Measurements from ENCODE around the gene KCNMA1.
"Not testable (repeated sequence)": the region's sequence is repeated elsewhere in the genome, so short reads cannot be mapped to it uniquely, and the experiment has no call there.

The KCNMA1 gene

GRCh38 chr10:77531441-77532001 is 106.1 kb downstream of the KCNMA1 start:
- DNase-seq (ENCODE audit: low read depth) = no peak

GRCh38 chr10:77530011-77530410 is 107.6 kb downstream of the KCNMA1 start:
- DNase-seq (ENCODE audit: low read depth) = no peak

DNA sequence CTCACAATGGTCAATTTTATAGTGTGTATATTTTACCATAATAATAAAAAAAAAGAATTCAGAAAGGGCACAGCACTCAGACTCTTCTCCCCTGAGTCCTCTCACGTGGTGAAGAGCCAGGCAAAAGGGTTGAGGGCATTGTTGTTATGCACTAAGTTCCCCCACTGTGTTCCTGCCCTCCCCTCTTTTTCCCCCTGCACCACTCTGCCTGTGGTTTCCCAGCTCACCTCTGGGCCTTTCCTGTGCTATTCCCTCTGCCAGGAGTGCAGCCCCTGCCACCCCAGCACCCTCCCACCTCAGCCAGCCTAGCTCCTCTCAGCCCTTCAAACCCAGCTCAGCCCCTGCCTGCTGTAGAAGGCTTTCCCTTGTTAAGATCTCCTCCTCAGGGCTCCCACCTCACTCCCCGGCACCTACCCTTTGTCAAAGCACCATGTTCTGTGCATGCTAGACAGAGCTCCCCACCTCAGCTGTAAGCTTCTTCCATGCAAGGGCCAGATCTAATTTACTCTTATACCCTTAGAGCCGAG is 108.5 kb downstream of the KCNMA1 start:
- no peak for DNase-seq (ENCODE audit: low read depth)

DNA sequence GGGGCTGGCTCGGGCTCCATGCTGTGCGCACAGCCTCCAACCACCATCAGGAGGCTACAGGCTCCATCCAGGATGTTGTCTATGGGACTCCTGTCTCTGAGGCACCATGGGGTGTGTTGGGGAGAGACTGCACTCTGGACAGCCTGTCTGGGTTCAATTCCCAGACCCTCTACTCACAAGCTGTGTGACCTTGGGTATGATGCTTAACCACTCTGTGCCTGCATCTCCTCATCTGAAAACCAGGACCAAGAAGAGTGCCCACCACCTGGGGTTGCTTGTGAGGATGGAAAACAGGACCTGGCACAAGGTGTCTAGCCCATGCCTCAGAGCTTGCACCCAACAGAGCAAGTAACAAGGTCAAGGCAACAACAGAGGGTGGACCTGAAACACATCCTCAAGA is 109.8 kb downstream of the KCNMA1 start:
- no peak for DNase-seq (ENCODE audit: low read depth)

DNA sequence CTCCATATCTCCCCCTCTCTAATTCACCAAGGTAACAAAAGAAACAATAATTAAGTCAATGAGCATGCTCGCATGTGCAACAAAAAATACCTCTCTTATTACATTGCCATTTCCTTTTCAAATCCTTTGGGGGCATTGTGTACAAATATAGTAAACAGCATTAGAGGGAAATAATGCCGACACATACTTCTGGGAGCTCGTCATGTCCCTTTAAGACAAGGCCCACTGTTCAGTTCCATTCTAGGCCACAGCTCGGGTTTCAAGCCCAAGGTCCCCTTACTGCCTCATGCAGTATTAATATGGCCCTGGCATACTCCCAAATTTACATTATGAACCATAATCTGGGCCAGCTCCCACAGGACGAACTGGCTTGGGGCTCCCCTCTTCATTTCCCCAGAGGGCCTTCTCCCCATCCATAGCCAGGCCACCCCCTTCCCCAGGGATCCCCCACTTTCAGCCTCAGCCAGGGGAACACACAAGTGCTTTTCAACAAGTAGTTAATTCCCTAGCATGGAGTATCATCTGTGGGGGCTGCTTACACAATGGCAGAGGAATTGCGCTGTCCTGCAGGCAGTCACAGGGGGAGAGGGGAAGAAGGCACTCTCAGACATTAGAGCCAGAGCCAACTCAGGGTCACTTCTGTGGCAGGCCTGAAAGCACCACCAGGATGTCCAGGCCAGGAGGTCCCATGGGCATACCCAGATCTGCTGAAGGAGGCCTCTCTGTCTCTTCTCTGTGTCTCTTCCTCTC is 110.6 kb downstream of the KCNMA1 start:
- DNase-seq (ENCODE audit: low read depth) = no peak

DNA sequence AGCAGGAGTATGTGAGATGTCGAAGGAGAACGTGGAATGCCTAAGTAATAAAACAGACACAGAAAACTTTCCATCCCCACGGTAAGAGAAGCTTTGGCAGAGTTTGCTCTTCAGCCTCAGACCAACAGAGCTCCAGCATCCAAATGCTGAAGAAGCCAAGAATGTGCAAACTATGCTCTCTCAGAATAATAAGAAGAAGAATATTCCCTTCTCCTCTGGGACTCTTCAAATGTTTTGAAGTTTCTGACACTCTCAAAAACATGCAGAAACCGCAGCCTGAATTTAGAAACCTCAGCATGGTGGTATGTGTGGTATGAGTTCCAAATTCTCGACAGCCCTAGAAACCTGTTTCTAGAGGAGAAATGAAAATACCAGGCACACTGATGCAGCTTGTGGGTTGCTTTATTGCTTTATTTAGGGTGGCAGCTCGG is 113.3 kb downstream of the KCNMA1 start:
- no peak for DNase-seq (ENCODE audit: low read depth)

DNA sequence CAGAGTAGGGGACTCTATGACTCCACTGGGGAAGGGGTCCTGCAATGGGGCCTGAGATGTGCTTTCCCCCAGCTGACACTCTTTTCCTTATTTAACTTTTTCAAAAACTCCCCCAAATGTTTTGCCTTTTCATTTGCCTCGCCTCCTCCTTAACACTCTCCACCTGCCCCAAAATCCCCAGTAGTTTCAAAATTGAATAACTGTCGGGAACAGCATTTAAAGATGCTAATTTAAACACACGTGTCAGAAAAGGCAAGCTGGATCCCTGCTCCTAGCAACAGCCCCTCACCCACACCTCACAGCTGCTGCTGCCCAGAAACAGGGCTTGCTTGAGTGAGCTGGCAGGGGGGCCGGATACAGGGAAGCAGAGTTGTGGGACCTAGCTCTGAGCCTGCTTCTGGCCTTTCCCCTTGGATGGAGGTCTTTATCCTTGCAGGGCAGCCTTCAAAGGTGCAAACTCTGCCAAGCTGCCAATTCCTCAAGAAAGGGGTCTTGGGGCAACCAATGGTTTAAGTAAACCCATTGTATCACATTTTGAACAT is 115.3 kb downstream of the KCNMA1 start:
- DNase-seq (ENCODE audit: low read depth) = no peak

- no peak for DNase-seq (ENCODE audit: low read depth)
Measured at GRCh38 chr10:77520995-77521394, 116.6 kb downstream of the KCNMA1 start.

- no peak for DNase-seq (ENCODE audit: low read depth)
Measured at GRCh38 chr10:77520290-77520689, 117.3 kb downstream of the KCNMA1 start.

DNA sequence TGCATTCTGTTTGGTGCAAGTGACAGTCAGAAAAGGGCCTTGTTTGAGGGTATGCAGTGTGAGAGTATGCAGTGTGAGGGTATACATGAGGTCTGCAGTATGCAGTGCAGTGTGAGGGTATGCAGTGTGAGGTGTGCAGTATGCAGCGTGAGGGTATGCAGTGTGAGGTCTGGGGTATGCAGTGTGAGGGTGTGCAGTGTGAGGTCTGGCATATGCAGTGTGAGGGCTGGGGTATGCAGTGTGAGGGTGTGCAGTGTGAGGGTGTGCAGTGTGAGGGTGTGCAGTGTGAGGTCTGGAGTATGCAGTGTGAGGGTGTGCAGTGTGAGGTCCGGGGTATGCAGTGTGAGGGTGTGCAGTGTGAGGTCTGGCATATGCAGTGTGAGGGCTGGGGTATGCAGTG is 117.8 kb downstream of the KCNMA1 start:
- not testable (repeated sequence) for DNase-seq (ENCODE audit: low read depth)

GRCh38 chr10:77518910-77519274 is 118.7 kb downstream of the KCNMA1 start:
- DNase-seq (ENCODE audit: low read depth) = no peak

GRCh38 chr10:77518241-77518909 is 119.2 kb downstream of the KCNMA1 start:
- no peak for DNase-seq (ENCODE audit: low read depth)

DNA sequence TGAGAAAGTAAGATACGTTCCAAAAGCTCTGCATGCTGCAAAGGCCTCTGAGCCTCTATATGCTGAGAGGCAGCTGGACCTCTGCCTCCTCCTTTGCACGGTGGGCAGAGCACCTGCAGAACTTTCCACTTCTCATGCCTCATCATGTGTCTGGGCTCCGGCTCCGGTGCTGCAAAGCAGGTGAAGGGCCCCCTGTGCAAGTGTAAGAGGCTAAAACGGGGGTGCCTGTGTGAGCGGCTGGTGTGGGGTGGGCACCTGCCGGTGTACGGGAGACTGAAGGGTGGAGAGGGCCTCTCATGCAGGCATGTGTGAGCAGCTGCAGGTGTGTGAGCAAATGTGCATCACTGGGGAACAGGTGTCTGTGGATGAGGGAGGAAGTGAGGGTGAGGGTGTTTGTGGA is 121.0 kb downstream of the KCNMA1 start:
- no peak for DNase-seq (ENCODE audit: low read depth)

- DNase-seq (ENCODE audit: low read depth) = no peak
Measured at GRCh38 chr10:77514870-77515269, 122.7 kb downstream of the KCNMA1 start.

GRCh38 chr10:77513781-77514331 is 123.8 kb downstream of the KCNMA1 start:
- DNase-seq (ENCODE audit: low read depth) = no peak

GRCh38 chr10:77513220-77513619 is 124.4 kb downstream of the KCNMA1 start:
- no peak for DNase-seq (ENCODE audit: low read depth)

DNA sequence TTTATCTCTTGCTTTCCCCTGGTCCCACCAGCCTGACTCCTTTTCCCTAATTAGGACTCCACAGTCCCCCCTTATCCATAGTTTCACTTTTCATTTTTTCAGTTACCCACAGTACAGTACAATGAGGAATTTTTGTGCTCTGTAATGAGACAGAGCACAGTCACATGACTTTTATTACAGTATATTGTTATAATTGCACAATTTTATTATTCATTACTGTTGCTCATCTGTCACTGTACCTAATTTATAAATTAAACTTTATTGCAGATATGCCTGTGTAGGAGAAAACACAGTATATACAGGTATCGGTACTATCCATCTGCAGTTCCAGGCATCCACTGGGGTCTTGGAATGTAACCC is 125.4 kb downstream of the KCNMA1 start:
- no peak for DNase-seq (ENCODE audit: low read depth)

- no peak for DNase-seq (ENCODE audit: low read depth)
Measured at GRCh38 chr10:77511498-77512218, 126.0 kb downstream of the KCNMA1 start.

GRCh38 chr10:77510695-77511094 is 126.9 kb downstream of the KCNMA1 start:
- DNase-seq (ENCODE audit: low read depth) = no peak

DNA sequence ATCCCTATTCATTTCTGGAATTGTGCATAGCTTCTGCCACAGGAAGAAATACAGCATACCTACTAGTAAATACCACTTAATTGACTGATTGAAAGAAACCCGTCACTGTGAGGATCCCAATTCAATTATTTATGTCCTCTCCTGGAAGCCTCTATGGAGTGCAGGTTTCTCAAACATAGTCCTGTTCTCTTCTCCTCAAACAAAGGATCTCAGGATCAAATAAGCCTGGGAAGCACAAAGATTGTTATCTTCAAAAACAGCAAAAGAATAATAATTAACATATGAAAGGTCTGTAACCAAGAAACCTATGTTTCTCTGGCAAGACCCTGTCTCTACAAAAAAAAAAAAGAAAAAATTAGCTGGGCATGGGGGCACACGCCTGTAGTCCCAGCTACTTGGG is 127.3 kb downstream of the KCNMA1 start:
- DNase-seq (ENCODE audit: low read depth) = no peak

GRCh38 chr10:77509391-77509790 is 128.2 kb downstream of the KCNMA1 start:
- no peak for DNase-seq (ENCODE audit: low read depth)

- no peak for DNase-seq (ENCODE audit: low read depth)
Measured at GRCh38 chr10:77507291-77507880, 130.2 kb downstream of the KCNMA1 start.

All from CMK (cell line).